Measurements from ENCODE around the gene FYTTD1. TPM values are rescaled to one million over a fixed set of nuclear protein-coding genes. Genes with fewer than 3 reads are reported as not detected.

Gene FYTTD1
- total RNA-seq, 2 experiments from 2014 or later, result 75.8 to 78.2 TPM

- peaks cover 11% of the 10 kb centered on the region for H3K36me3 ChIP-seq (ENCODE audit: insufficient read depth, low read length)
- H3K9me3 ChIP-seq (ENCODE audit: control insufficient read depth in 1 of 2, insufficient read depth in 1 of 2, low read length in 2 of 2), result no peaks in the 10 kb centered on the region
- Mint-ChIP-seq H3K27me3 (no peaks in the 10 kb centered on the region), H3K36me3 (ENCODE audit: low read depth) (peaks cover 45% of the 10 kb centered on the region), H3K4me3 (no peak overlapping the region), H3K9me3 (no peaks in the 10 kb centered on the region), H3K4me1 (ENCODE audit: low read depth) (peaks cover 36% of the 10 kb centered on the region), H3K27ac (peak overlapping the region; percentile 75)
- intact Hi-C loops (cut with DNase I, micrococcal nuclease), result no loop called here
- ATAC-seq (ENCODE audit: poor library complexity) (no peak), DNase-seq (no peak)
- H3K4me3 ChIP-seq (ENCODE audit: low read length), result no peak overlapping the region
- ChIA-PET CTCF (no interaction called here), POLR2A (interaction anchor here (1.3 kb wide), 1 partner anchor 38 kb away, joined by 4 read pairs; the partner anchor contains the start of gene FYTTD1)
- TF ChIP-seq, protein P1, sequence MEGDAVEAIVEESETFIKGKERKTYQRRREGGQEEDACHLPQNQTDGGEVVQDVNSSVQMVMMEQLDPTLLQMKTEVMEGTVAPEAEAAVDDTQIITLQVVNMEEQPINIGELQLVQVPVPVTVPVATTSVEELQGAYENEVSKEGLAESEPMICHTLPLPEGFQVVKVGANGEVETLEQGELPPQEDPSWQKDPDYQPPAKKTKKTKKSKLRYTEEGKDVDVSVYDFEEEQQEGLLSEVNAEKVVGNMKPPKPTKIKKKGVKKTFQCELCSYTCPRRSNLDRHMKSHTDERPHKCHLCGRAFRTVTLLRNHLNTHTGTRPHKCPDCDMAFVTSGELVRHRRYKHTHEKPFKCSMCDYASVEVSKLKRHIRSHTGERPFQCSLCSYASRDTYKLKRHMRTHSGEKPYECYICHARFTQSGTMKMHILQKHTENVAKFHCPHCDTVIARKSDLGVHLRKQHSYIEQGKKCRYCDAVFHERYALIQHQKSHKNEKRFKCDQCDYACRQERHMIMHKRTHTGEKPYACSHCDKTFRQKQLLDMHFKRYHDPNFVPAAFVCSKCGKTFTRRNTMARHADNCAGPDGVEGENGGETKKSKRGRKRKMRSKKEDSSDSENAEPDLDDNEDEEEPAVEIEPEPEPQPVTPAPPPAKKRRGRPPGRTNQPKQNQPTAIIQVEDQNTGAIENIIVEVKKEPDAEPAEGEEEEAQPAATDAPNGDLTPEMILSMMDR (IDR thresholded peaks at IDR 0.05), result no peak
- H3K27ac ChIP-seq (ENCODE audit: low read depth in 1 of 2, low read length in 2 of 2), result no peak overlapping the region
- H3K27me3 ChIP-seq (ENCODE audit: control insufficient read depth in 1 of 2, insufficient read depth in 2 of 2, low read length in 2 of 2), result no peaks in the 10 kb centered on the region
- H3K4me1 ChIP-seq (ENCODE audit: insufficient read depth, low read length), result peaks cover 6% of the 10 kb centered on the region
Observed at GRCh38 chr3:197787412-197787811, 37.7 kb downstream of the FYTTD1 start.

DNA sequence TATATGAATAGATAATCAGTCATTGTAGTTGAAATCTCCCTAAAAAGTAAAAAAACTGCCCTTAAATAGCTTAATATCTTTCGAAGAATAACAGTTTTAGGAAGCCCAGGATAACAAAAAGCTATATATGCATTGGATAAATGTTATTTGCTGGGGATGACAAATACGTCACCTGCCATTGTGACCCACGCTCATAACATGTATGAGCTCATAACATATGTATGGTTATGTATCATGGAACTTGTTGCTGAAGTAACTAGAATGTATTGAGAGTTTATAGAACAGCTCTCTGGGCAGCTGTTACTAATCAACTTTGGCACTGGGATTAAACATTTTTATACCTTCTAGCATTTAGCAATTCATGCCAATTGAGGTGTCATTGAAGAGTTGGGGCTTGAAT lies 39.6 kb downstream of the FYTTD1 start:
- TF ChIP-seq, protein P1 (IDR thresholded peaks at IDR 0.05), result no peak
- H3K9me3 Mint-ChIP-seq, result no peaks in the 10 kb centered on the region
- Histone ChIP-seq H3K4me1 (ENCODE audit: insufficient read depth, low read length) (peaks cover 13% of the 10 kb centered on the region), H3K4me3 (ENCODE audit: low read length) (no peak overlapping the region), H3K27me3 (ENCODE audit: control insufficient read depth in 1 of 2, insufficient read depth in 2 of 2, low read length in 2 of 2) (no peaks in the 10 kb centered on the region), H3K9me3 (ENCODE audit: control insufficient read depth in 1 of 2, insufficient read depth in 1 of 2, low read length in 2 of 2) (no peaks in the 10 kb centered on the region), H3K36me3 (ENCODE audit: insufficient read depth, low read length) (no peaks in the 10 kb centered on the region), H3K27ac (ENCODE audit: low read depth in 1 of 2, low read length in 2 of 2) (no peak overlapping the region)
- peaks cover 44% of the 10 kb centered on the region for H3K4me1 Mint-ChIP-seq (ENCODE audit: low read depth)
- H3K36me3 Mint-ChIP-seq (ENCODE audit: low read depth), result peaks cover 31% of the 10 kb centered on the region
- peak overlapping the region; percentile 98 for H3K27ac Mint-ChIP-seq
- intact Hi-C loops (cut with DNase I, micrococcal nuclease), result no loop called here
- ChIA-PET CTCF (interaction anchor here (1.4 kb wide), 1 partner anchor 36 kb away, joined by 4 read pairs; no protein-coding TSS in a partner anchor), POLR2A (interaction anchor here (1.3 to 3.9 kb wide), 3 partner anchors 12 to 77 kb away, joined by 3 to 28 read pairs (median 5); no protein-coding TSS in a partner anchor)
- ATAC-seq (ENCODE audit: poor library complexity) (no peak), DNase-seq (no peak)
- H3K27me3 Mint-ChIP-seq, result no peaks in the 10 kb centered on the region
- H3K4me3 Mint-ChIP-seq, result peak overlapping the region; percentile 95

DNA sequence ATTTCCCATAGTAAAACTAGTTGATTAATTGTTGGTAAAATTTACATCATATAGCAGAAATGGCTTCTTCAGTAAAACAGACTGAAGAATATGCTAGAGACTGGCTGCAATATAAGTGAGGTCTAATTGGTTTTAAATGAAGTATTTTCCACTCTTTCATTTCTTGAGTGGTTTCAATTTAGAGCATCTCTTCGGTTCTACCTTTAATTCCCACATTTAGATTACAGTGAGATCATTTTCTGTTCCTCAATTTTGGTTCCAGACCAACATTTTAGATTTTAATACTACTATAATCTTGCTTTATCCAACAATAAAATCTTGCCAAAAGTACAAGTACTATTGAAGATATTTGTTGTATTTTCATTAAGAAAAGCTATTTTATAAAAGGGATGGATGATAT lies 40.4 kb downstream of the FYTTD1 start:
- H3K4me1 Mint-ChIP-seq (ENCODE audit: low read depth), result peaks cover 46% of the 10 kb centered on the region
- TF ChIP-seq, protein P1 (IDR thresholded peaks at IDR 0.05), result no peak

More for the DNA sequence above, 40.4 kb downstream of the FYTTD1 start:
- DNase-seq (no peak), ATAC-seq (ENCODE audit: poor library complexity) (no peak)
- Histone ChIP-seq H3K27ac (ENCODE audit: low read depth in 1 of 2, low read length in 2 of 2) (no peak overlapping the region), H3K4me1 (ENCODE audit: insufficient read depth, low read length) (peaks cover 17% of the 10 kb centered on the region), H3K4me3 (ENCODE audit: low read length) (no peak overlapping the region), H3K27me3 (ENCODE audit: control insufficient read depth in 1 of 2, insufficient read depth in 2 of 2, low read length in 2 of 2) (no peaks in the 10 kb centered on the region), H3K36me3 (ENCODE audit: insufficient read depth, low read length) (no peaks in the 10 kb centered on the region), H3K9me3 (ENCODE audit: control insufficient read depth in 1 of 2, insufficient read depth in 1 of 2, low read length in 2 of 2) (no peaks in the 10 kb centered on the region)
- Mint-ChIP-seq H3K27me3 (no peaks in the 10 kb centered on the region), H3K4me3 (peak overlapping the region; percentile 95), H3K9me3 (no peaks in the 10 kb centered on the region), H3K36me3 (ENCODE audit: low read depth) (peaks cover 25% of the 10 kb centered on the region), H3K27ac (peak overlapping the region; percentile 98)
- ChIA-PET CTCF (interaction anchor here (1.4 kb wide), 1 partner anchor 37 kb away, joined by 4 read pairs; no protein-coding TSS in a partner anchor), POLR2A (interaction anchor here (1.3 to 3.9 kb wide), 6 partner anchors 11 to 77 kb away, joined by 3 to 28 read pairs (median 6); partner anchors contain the start of genes FYTTD1 and RUBCN)
- intact Hi-C loops (cut with DNase I, micrococcal nuclease), result loop anchor here in 1 of 2 experiments (5.0 kb wide), 2 partner anchors 38 to 78 kb away; no protein-coding TSS in a partner anchor

All from CD4-positive, alpha-beta T cell (primary cell).